Activated CD4-positive, alpha-beta T cell treated with anti-CD3 and anti-CD28 coated beads for 36 hours (primary cell): ENCODE measurements around the gene FIGNL1. TPM values are rescaled to one million over a fixed set of nuclear protein-coding genes. Genes with fewer than 3 reads are reported as not detected.

ENCODE experiments used
- ATAC-seq: fragments of 200-7000 bp; cut with Tn5 transposase; one replicate; pipeline ENCODE4 v1.10.0; 2021; ENCODE audit warnings: mild to moderate bottlenecking, moderate library complexity
- CTCF ChIA-PET: fragments of 350-600 bp; sonication (Branson Sonifier 250); formaldehyde crosslinking; loops from one replicate; lab custom pipeline; 2021; ENCODE audit warnings: antibody characterized with exemption; lab: Charles Lee
- POLR2A ChIA-PET: fragments of 350-600 bp; sonication (Branson Sonifier 250); formaldehyde crosslinking; loops from one replicate; lab custom pipeline; 2021; ENCODE audit warnings: antibody characterized with exemption, inconsistent platforms; lab: Charles Lee
- DNase-seq: peaks from one replicate; pipeline ENCODE4 v3.0.0-alpha.2; 2020
- H3K27ac Mint-ChIP-seq: one replicate; pipeline ENCODE4 v1.8.0; 2021; ENCODE audit warnings: mixed read lengths
- H3K27me3 Mint-ChIP-seq: one replicate; pipeline ENCODE4 v1.8.0; 2021; ENCODE audit warnings: mixed read lengths
- H3K36me3 Mint-ChIP-seq: one replicate; pipeline ENCODE4 v1.8.0; 2021; ENCODE audit warnings: low read depth, mixed read lengths
- H3K4me1 Mint-ChIP-seq: one replicate; pipeline ENCODE4 v1.8.0; 2021; ENCODE audit warnings: mixed read lengths
- H3K4me3 Mint-ChIP-seq: one replicate; pipeline ENCODE4 v1.8.0; 2021; ENCODE audit warnings: mild to moderate bottlenecking, moderate library complexity, mixed read lengths
- H3K9me3 Mint-ChIP-seq: one replicate; pipeline ENCODE4 v1.8.0; 2021; ENCODE audit warnings: low read depth, mixed read lengths
- intact Hi-C, 2 experiments: fragments of 100-400 bp; cut with DNase I in 1 of 2; cut with micrococcal nuclease in 1 of 2; formaldehyde crosslinking; loops; one replicate each; pipeline versions ENCODE4 v1.14.2 to v1.15.1; 2022 to 2024; cut with DNase I, micrococcal nuclease
- total RNA-seq, 2 experiments: library from RNA; stranded (reverse); gene quantifications; one replicate each; pipeline ENCODE4 v1.2.3, GENCODE V29; 2021

Gene FIGNL1
- 10 to 100 TPM; 46.9 to 49.3 TPM for total RNA-seq

GRCh38 chr7:50449881-50450589, at the start of gene FIGNL1:
FIGNL1 (minus strand) TSS chr7:50450350; CDS start chr7:50447287, 3,063 bp downstream.
- Mint-ChIP-seq H3K4me3 (peak within 1 kb of the TSS; percentile 70), H3K27ac (peak within 1 kb of the TSS; percentile 93), H3K9me3 (no peaks in the 10 kb centered on the region), H3K4me1 (peaks cover 46% of the 10 kb centered on the region), H3K36me3 (peaks cover 31% of the 10 kb centered on the region), H3K27me3 (no peaks in the 10 kb centered on the region)
- intact Hi-C loops = loop anchor here (1.0 to 10.0 kb wide), 16 partner anchors 17 to 692 kb away; partner anchors contain the start of gene ZPBP (in 1 of the 2)
- peak; percentile 87 for ATAC-seq
- peak; percentile 92 for DNase-seq
- ChIA-PET POLR2A (interaction anchor here (0.6 kb wide), 2 partner anchors 78 to 83 kb away, joined by 3 read pairs; no protein-coding TSS in a partner anchor), CTCF (interaction anchor here (1.0 to 2.3 kb wide), 6 partner anchors 9 to 712 kb away, joined by 3 to 7 read pairs (median 4); no protein-coding TSS in a partner anchor)

GRCh38 chr7:50499092-50499491, 48.9 kb upstream of the FIGNL1 start:
- Mint-ChIP-seq H3K27me3 (peaks cover 15% of the 10 kb centered on the region), H3K9me3 (no peaks in the 10 kb centered on the region), H3K27ac (no peak overlapping the region), H3K36me3 (no peaks in the 10 kb centered on the region), H3K4me3 (no peak overlapping the region), H3K4me1 (peaks cover 2% of the 10 kb centered on the region)
- DNase-seq (no peak), ATAC-seq (no peak)
- CTCF ChIA-PET = interaction anchor here (0.6 to 2.3 kb wide), 2 partner anchors 31 to 628 kb away, joined by 3 to 9 read pairs; no protein-coding TSS in a partner anchor
- intact Hi-C loops = no loop called here
- POLR2A ChIA-PET = no interaction called here

- ChIA-PET CTCF (interaction anchor here (2.3 kb wide), 1 partner anchor 30 kb away, joined by 9 read pairs; no protein-coding TSS in a partner anchor), POLR2A (no interaction called here)
Observed at GRCh38 chr7:50497968-50498367, 47.8 kb upstream of the FIGNL1 start.

GRCh38 chr7:50497068-50497642, 47.0 kb upstream of the FIGNL1 start:
- H3K27ac Mint-ChIP-seq = no peak overlapping the region
- ChIA-PET POLR2A (no interaction called here), CTCF (interaction anchor here (0.8 to 2.3 kb wide), 5 partner anchors 12 to 655 kb away, joined by 3 to 9 read pairs (median 3); no protein-coding TSS in a partner anchor)
- DNase-seq (no peak), ATAC-seq (no peak)
- no peaks in the 10 kb centered on the region for H3K9me3 Mint-ChIP-seq
- H3K4me3 Mint-ChIP-seq = no peak overlapping the region
- peaks cover 2% of the 10 kb centered on the region for H3K4me1 Mint-ChIP-seq
- peaks cover 15% of the 10 kb centered on the region for H3K27me3 Mint-ChIP-seq
- H3K36me3 Mint-ChIP-seq = no peaks in the 10 kb centered on the region
- intact Hi-C loops = no loop called here

More at GRCh38 chr7:50497968-50498367, 47.8 kb upstream of the FIGNL1 start:
- ATAC-seq = no peak
- DNase-seq = no peak
- intact Hi-C loops = no loop called here
- no peak overlapping the region for H3K4me3 Mint-ChIP-seq
- H3K27me3 Mint-ChIP-seq = peaks cover 15% of the 10 kb centered on the region
- no peaks in the 10 kb centered on the region for H3K36me3 Mint-ChIP-seq
- H3K4me1 Mint-ChIP-seq = peaks cover 2% of the 10 kb centered on the region
- no peaks in the 10 kb centered on the region for H3K9me3 Mint-ChIP-seq
- no peak overlapping the region for H3K27ac Mint-ChIP-seq

GRCh38 chr7:50496569-50496968, 46.4 kb upstream of the FIGNL1 start:
- no peak for DNase-seq
- no peak overlapping the region for H3K27ac Mint-ChIP-seq
- POLR2A ChIA-PET = no interaction called here
- H3K4me1 Mint-ChIP-seq = peaks cover 2% of the 10 kb centered on the region
- ATAC-seq = no peak
- no peaks in the 10 kb centered on the region for H3K36me3 Mint-ChIP-seq
- no peaks in the 10 kb centered on the region for H3K9me3 Mint-ChIP-seq
- intact Hi-C loops = no loop called here
- H3K4me3 Mint-ChIP-seq = no peak overlapping the region
- CTCF ChIA-PET = interaction anchor here (0.7 to 2.3 kb wide), 6 partner anchors 11 to 655 kb away, joined by 3 to 9 read pairs (median 3); no protein-coding TSS in a partner anchor
- H3K27me3 Mint-ChIP-seq = peaks cover 15% of the 10 kb centered on the region

GRCh38 chr7:50495746-50496145, 45.6 kb upstream of the FIGNL1 start:
- no peaks in the 10 kb centered on the region for H3K36me3 Mint-ChIP-seq
- no peaks in the 10 kb centered on the region for H3K9me3 Mint-ChIP-seq
- intact Hi-C loops = no loop called here
- H3K4me3 Mint-ChIP-seq = no peak overlapping the region
- POLR2A ChIA-PET = no interaction called here
- CTCF ChIA-PET = interaction anchor here (0.6 to 1.4 kb wide), 3 partner anchors 31 to 171 kb away, joined by 3 to 6 read pairs (median 3); no protein-coding TSS in a partner anchor
- DNase-seq (no peak), ATAC-seq (no peak)
- H3K27ac Mint-ChIP-seq = no peak overlapping the region
- peaks cover 2% of the 10 kb centered on the region for H3K4me1 Mint-ChIP-seq
- peaks cover 12% of the 10 kb centered on the region for H3K27me3 Mint-ChIP-seq

- Mint-ChIP-seq H3K4me3 (no peak overlapping the region), H3K36me3 (no peaks in the 10 kb centered on the region), H3K4me1 (peaks cover 2% of the 10 kb centered on the region), H3K27me3 (peaks cover 7% of the 10 kb centered on the region), H3K9me3 (no peaks in the 10 kb centered on the region), H3K27ac (no peak overlapping the region)
- no peak for DNase-seq
- ChIA-PET CTCF (no interaction called here), POLR2A (no interaction called here)
- intact Hi-C loops = no loop called here
- no peak for ATAC-seq
Observed at GRCh38 chr7:50492770-50493519, 42.8 kb upstream of the FIGNL1 start.

GRCh38 chr7:50491943-50492342, 41.8 kb upstream of the FIGNL1 start:
- intact Hi-C loops = no loop called here

GRCh38 chr7:50491209-50491608, 41.1 kb upstream of the FIGNL1 start:
- no peak overlapping the region for H3K4me3 Mint-ChIP-seq
- ATAC-seq (no peak), DNase-seq (no peak)
- ChIA-PET CTCF (interaction anchor here (0.9 to 1.1 kb wide), 4 partner anchors 10 to 670 kb away, joined by 3 to 5 read pairs (median 4); no protein-coding TSS in a partner anchor), POLR2A (no interaction called here)
- intact Hi-C loops = no loop called here
- no peaks in the 10 kb centered on the region for H3K9me3 Mint-ChIP-seq
- H3K27me3 Mint-ChIP-seq = no peaks in the 10 kb centered on the region
- no peaks in the 10 kb centered on the region for H3K36me3 Mint-ChIP-seq
- H3K27ac Mint-ChIP-seq = no peak overlapping the region
- no peaks in the 10 kb centered on the region for H3K4me1 Mint-ChIP-seq

More at GRCh38 chr7:50491943-50492342, 41.8 kb upstream of the FIGNL1 start:
- ATAC-seq = no peak
- CTCF ChIA-PET = interaction anchor here (0.9 to 1.1 kb wide), 4 partner anchors 10 to 669 kb away, joined by 3 to 5 read pairs (median 4); no protein-coding TSS in a partner anchor
- POLR2A ChIA-PET = no interaction called here
- Mint-ChIP-seq H3K36me3 (no peaks in the 10 kb centered on the region), H3K27ac (no peak overlapping the region), H3K4me3 (no peak overlapping the region), H3K4me1 (peaks cover under 1% of the 10 kb centered on the region), H3K27me3 (peaks cover under 1% of the 10 kb centered on the region), H3K9me3 (no peaks in the 10 kb centered on the region)
- DNase-seq = no peak

- intact Hi-C loops = no loop called here
- CTCF ChIA-PET = interaction anchor here (1.0 kb wide), 1 partner anchor 20 kb away, joined by 3 read pairs; no protein-coding TSS in a partner anchor
- H3K9me3 Mint-ChIP-seq = no peaks in the 10 kb centered on the region
- no peak for ATAC-seq
- H3K4me1 Mint-ChIP-seq = no peaks in the 10 kb centered on the region
- no peak overlapping the region for H3K4me3 Mint-ChIP-seq
- H3K27me3 Mint-ChIP-seq = no peaks in the 10 kb centered on the region
- H3K36me3 Mint-ChIP-seq = no peaks in the 10 kb centered on the region
- H3K27ac Mint-ChIP-seq = no peak overlapping the region
- no peak for DNase-seq
- POLR2A ChIA-PET = no interaction called here
Observed at GRCh38 chr7:50488379-50488778, 38.2 kb upstream of the FIGNL1 start.

- DNase-seq (no peak), ATAC-seq (no peak)
- ChIA-PET POLR2A (no interaction called here), CTCF (interaction anchor here (0.6 to 2.3 kb wide), 6 partner anchors 15 to 674 kb away, joined by 3 to 8 read pairs (median 4); no protein-coding TSS in a partner anchor)
- intact Hi-C loops = no loop called here
- Mint-ChIP-seq H3K4me3 (no peak overlapping the region), H3K9me3 (no peaks in the 10 kb centered on the region), H3K36me3 (no peaks in the 10 kb centered on the region), H3K4me1 (no peaks in the 10 kb centered on the region), H3K27ac (no peak overlapping the region), H3K27me3 (no peaks in the 10 kb centered on the region)
Observed at GRCh38 chr7:50486512-50486911, 36.4 kb upstream of the FIGNL1 start.
